IPS-NIHi7 (cell line): ENCODE measurements around the gene TMEM144.

Source experiments
- DNase-seq: peaks from one replicate; pipeline ENCODE4 v3.0.0; 2012; ENCODE audit warnings: mixed read lengths; ENCODE audit errors: extremely low spot score

Gene TMEM144

GRCh38 chr4:158209825-158210807 is at the start of gene TMEM144:
Gene TMEM144 (plus strand): TSS chr4:158210486. CDS start chr4:158212668, 2,182 bp downstream.
- DNase-seq: peak; percentile 89

DNA sequence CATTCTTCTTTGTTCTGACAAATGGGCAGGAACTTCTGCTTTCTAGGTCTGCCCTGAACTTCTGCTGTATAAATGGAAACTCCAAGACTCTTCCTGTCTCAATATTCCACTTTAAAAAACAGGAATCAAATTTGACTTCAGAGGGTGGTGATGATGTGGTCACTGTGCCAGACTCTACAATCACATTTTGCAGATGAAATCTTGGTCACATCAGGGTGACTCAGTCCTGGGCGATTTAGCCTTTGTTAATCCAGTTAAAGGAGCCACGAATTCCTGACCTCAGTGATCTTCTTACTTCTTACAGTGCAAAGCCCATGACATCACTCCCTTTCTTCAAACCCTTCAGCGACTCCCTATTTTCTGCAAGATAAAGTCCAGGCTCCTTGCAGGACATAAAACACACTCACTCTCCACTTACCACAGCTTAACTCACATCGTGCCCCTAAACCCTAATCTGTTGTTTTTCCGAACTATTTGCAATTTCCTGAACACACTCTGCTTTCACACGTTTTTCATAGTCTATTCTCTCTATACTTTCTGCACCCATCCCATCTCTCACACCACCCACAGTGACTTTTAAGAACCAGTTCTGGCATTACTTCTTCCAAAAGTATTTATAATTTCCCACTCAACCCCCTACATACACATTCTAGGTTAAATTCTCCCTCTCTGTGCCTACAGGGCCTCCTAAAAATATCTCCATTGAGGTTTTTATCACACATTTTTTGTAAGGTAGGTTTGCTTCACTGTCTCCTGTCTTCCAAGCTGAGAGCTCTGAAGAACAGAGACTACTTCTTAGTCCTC is 48.5 kb upstream of the TMEM144 start:
- DNase-seq: no peak

GRCh38 chr4:158162631-158163030 is 47.7 kb upstream of the TMEM144 start:
- DNase-seq: no peak

DNA sequence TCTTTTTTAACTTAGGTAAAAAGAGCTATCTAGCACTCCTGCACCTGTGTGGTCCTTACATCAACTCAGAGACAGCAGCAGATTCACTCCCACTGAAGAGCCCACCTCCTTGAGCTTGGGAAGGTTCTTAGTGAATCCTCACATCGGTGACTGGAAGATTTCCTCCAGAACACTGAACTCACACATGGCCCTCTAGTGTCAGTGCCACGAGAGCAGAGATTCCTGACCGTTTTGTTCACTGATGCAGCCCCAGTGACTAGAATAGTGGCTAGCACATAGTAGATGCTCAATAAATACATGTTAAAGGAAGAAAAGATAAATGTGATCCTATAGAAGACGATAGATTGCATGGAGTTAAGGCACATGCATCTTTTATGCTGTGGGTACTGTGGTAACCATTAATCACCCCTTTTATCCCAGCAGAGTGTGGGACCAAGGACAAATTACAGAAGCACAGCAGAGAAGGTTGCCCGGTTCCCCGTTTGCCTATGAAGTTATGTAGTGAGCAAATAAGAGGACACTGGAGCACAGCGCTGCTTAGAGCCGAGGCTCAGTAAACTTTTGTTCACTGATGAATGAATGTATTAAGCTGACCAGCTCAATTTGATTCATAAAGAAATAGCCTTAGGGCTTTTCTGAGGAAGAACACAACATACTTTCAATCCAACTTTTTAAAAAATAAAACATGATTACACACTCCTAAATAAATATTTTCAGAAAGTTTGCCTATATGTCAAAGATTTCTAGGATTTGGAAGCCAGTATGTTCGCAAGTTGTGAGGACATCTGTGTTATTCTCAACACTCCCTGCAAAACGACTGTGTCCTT is 46.1 kb upstream of the TMEM144 start:
- DNase-seq: no peak

DNA sequence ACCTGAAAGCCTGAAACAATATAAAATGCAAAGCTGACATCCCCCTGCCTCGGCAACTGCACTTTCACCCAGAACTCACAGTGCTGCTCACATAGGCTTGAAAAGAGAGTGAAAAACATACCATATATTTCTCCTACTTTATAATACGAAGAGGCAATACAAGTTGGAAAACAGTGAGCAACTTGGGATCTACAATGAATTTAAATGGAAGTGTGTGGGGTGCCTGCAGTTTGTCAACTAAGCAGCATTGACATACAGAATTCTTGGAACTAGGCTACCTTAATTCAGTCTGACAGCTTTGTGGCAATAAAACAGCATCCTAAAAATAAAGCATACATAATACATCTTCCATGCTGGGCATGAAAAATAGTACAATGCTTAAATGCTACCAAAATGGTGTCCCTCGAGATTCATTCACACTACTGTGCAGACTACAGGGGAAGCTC is 45.5 kb upstream of the TMEM144 start:
- DNase-seq: no peak

GRCh38 chr4:158166701-158167100 is 43.6 kb upstream of the TMEM144 start:
- DNase-seq: no peak

DNA sequence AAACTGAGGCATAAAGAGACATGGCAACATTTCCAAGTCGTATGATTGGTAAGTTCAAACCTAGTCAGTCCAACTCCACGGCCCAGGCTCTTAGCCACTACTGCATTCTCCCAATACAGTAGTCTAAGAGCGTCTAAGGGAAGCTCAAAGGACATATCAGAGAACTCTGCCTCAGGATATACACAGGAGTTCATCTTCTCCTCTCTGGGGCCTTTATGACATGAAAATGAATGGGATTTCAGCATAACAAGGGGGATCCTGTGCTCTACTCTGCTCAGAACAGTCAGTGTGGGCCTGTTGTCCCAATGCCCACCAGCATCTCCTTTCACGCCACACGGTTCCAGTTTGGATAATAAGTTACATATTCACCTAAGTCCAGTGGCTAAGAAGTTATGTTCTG is 41.7 kb upstream of the TMEM144 start:
- no peak for DNase-seq

- DNase-seq: no peak
These were observed 40.8 kb upstream of the TMEM144 start for GRCh38 chr4:158169506-158169905.

GRCh38 chr4:158169931-158170690 is 40.2 kb upstream of the TMEM144 start:
- DNase-seq: no peak

DNA sequence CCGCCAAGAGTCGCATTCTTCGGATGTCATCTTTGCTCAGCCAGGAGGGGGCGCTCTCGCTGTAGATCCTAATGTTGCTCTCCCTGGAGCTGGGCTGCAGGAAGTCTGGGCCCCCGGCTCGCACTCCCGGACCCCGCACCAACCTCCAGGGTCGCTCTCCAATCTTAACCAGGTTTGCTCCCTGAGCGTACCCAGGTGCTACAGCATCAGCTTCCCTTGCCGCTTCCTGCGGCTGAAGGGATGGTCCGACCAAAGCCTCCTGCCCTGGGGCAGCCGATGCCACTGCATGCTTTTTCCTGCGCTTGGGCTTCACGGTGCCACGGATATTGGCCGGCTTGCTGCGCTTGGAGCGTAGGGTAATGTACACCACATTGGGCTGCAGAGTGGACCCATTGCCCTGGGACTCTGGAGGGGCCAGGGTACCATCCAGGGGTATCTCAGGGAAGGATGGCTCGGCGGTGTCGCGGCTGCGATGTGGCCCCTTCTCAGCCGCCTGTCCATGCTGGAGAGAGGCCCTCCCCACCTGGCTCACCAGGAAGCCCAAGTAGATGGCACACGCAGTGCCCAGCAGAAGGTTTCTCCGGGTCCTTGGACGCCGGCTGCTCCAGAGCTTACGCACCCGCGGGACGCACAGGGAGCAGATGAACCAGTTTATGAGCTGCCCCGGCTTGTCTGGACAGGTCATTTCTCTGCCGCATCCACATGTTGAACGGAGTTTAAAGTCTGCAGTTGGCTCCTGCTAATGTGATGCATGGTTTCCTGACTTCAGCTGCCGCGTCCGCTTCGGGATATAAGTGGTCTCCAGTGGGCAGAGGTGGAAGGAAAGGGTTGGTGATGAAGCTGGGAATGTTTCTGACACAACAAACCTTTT is 39.4 kb upstream of the TMEM144 start:
- DNase-seq: peak; percentile 49

- DNase-seq: peak; percentile 43
These were observed 37.7 kb upstream of the TMEM144 start, which contains the start of gene GASK1B for GRCh38 chr4:158172261-158173258. Gene GASK1B (minus strand): TSS chr4:158173025. CDS start chr4:158171375, 1,650 bp downstream.

DNA sequence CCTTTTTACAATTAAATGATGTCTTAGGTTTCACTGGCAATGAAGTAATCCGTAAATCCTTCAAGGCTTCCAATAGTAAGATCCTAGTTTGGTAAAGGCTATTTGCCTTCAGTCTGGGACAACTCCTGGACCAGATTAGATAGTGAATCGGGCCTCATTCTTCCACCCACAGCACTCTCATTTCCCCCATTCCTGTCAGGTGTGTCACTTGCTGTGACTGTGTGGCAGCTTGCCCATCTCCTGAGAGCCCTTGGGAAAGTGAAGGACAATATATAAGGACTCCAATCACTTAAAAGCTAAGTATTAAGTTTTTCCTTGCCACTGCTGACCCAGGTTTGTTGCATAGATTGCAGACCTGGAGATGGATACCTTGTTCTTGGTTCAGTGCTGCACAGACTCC is 34.2 kb upstream of the TMEM144 start:
- peak; percentile 12 for DNase-seq

- DNase-seq: no peak
These were observed 33.5 kb upstream of the TMEM144 start for GRCh38 chr4:158176776-158177175.

GRCh38 chr4:158179465-158179864 is 30.8 kb upstream of the TMEM144 start:
- no peak for DNase-seq

GRCh38 chr4:158181906-158182305 is 28.4 kb upstream of the TMEM144 start:
- DNase-seq: no peak

DNA sequence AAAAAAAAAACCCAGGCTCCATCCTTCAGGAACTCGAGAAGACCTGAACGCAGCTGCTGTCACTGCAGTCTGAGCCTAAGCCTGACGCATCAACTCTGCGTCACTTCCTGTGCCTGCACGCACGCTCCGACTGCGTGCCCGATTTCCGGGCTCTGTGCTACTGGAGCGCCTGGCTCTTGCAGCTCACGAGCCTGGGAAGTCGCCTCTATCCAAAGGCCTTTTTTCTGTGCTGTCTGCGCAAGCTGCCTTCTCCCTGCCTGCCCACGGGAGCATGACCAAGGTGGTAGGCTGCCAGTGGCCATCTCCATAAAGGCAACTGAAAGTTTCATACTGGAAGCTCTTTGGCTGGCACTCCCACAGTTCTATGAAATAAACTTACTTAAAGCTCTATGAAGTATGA is 27.6 kb upstream of the TMEM144 start:
- no peak for DNase-seq

GRCh38 chr4:158186815-158187214 is 23.5 kb upstream of the TMEM144 start:
- DNase-seq: no peak

DNA sequence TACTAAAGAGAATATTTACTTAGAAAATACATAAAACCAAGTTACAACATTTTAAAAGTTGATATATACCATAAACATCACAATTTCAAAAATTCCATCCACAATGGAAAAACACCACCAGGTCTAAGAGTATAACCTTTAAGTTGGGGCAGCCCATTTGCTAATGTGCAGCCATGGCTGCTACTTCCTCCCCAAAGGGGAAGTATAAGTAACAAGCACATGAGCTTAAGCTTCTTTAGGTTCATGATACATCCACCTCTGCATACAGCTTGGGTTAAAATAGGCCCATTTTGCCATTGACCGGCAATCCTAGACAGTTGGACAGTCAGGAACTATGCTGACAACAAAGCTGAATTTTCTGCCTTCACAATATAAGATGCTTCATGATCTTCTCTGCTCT is 20.9 kb upstream of the TMEM144 start:
- no peak for DNase-seq
